HG03565 (cell line): ENCODE results near the gene TLE4.

ENCODE experiments used
- ATAC-seq: cut with Tn5 transposase; IDR thresholded peaks from one replicate; pipeline ENCODE4 v1.9.1; 2021; ENCODE audit warnings: mild to moderate bottlenecking, moderate library complexity; ENCODE audit not compliant: unreplicated experiment

Gene TLE4

GRCh38 chr9:79660615-79661014, 88.8 kb downstream of the TLE4 start:
- ATAC-seq: no peak

- ATAC-seq: no peak
These were observed 89.5 kb downstream of the TLE4 start for GRCh38 chr9:79661279-79661678.

GRCh38 chr9:79661886-79662536, 90.2 kb downstream of the TLE4 start:
- ATAC-seq: no peak

GRCh38 chr9:79662537-79662956, 90.8 kb downstream of the TLE4 start:
- ATAC-seq: no peak

GRCh38 chr9:79663300-79663699, 91.5 kb downstream of the TLE4 start:
- ATAC-seq: no peak

GRCh38 chr9:79663878-79664277, 92.1 kb downstream of the TLE4 start:
- ATAC-seq: no peak

GRCh38 chr9:79664375-79664831, 92.6 kb downstream of the TLE4 start:
- no peak for ATAC-seq

- ATAC-seq: no peak
These were observed 93.6 kb downstream of the TLE4 start for GRCh38 chr9:79665369-79665768.

- ATAC-seq: no peak
These were observed 94.2 kb downstream of the TLE4 start for GRCh38 chr9:79665931-79666330.

GRCh38 chr9:79667120-79667519, 95.4 kb downstream of the TLE4 start:
- no peak for ATAC-seq

GRCh38 chr9:79667817-79668436, 96.2 kb downstream of the TLE4 start:
- no peak for ATAC-seq

GRCh38 chr9:79668956-79669355, 97.2 kb downstream of the TLE4 start:
- ATAC-seq: no peak

- no peak for ATAC-seq
These were observed 98.7 kb downstream of the TLE4 start for GRCh38 chr9:79670269-79670961.

GRCh38 chr9:79671558-79671957, 99.8 kb downstream of the TLE4 start:
- ATAC-seq: no peak

GRCh38 chr9:79672236-79672635, 100.5 kb downstream of the TLE4 start:
- no peak for ATAC-seq

- no peak for ATAC-seq
These were observed 101.1 kb downstream of the TLE4 start for GRCh38 chr9:79672891-79673290.

- ATAC-seq: peak; percentile 82
These were observed 101.8 kb downstream of the TLE4 start for GRCh38 chr9:79673614-79674013.

GRCh38 chr9:79674052-79674777, 102.5 kb downstream of the TLE4 start:
- ATAC-seq: no peak

- ATAC-seq: no peak
These were observed 109.8 kb downstream of the TLE4 start for GRCh38 chr9:79681576-79681975.

- ATAC-seq: no peak
These were observed 110.4 kb downstream of the TLE4 start for GRCh38 chr9:79682076-79682736.

- no peak for ATAC-seq
These were observed 112.3 kb downstream of the TLE4 start for GRCh38 chr9:79684059-79684458.
